Right atrium auricular region (tissue), 2 donors: ENCODE measurements around the gene RDX. TPM values are rescaled to one million over a fixed set of nuclear protein-coding genes. Genes with fewer than 3 reads are reported as not detected.
"Not testable (repeated sequence)": the region's sequence is repeated elsewhere in the genome, so short reads cannot be mapped to it uniquely, and the experiment has no call there.

ENCODE experiments used
- DNase-seq: peaks from one replicate; pipeline ENCODE4 v3.0.0-alpha.2; 2019; ENCODE audit warnings: low spot score
- H3K27ac ChIP-seq, 2 donors: fragments of 200-600 bp; sonication (generic); 1 replicate in 1 of 2; 2 replicates in 1 of 2; pipeline ENCODE4 v1.5.1; 2016 to 2019
- H3K27me3 ChIP-seq, 2 donors: fragments of 200-600 bp; sonication (generic); one replicate each; pipeline versions ENCODE4 v1.5.1 to v1.6.0; 2017 to 2019
- H3K36me3 ChIP-seq: fragments of 200-600 bp; sonication (generic); one replicate; pipeline ENCODE4 v1.5.1; 2016
- H3K4me1 ChIP-seq, 2 donors: fragments of 200-600 bp; sonication (generic); one replicate each; pipeline versions ENCODE4 v1.5.1 to v1.6.0; 2017 to 2019
- H3K4me3 ChIP-seq, 2 donors: fragments of 200-600 bp; sonication (generic); 1 replicate in 1 of 2; 2 replicates in 1 of 2; pipeline ENCODE4 v1.5.1; 2017 to 2019; ENCODE audit warnings: mild to moderate bottlenecking in 1 of 2, moderate library complexity in 1 of 2
- H3K9me3 ChIP-seq, 2 donors: fragments of 200-600 bp; sonication (generic); one replicate each; pipeline ENCODE4 v1.5.1; 2019
- CTCF ChIP-seq, 2 donors: fragments of 200-600 bp; sonication (generic); IDR thresholded peaks; one replicate each; pipeline ENCODE4 v1.5.1; 2019; ENCODE audit warnings: antibody characterized with exemption in 2 of 2
- total RNA-seq, 2 donors: library from RNA; depleted of rRNA; stranded (reverse); fragments of >200 nt; gene quantifications; one replicate each; pipeline ENCODE4 v1.1.0, GENCODE V29; 2016

Gene RDX
- total RNA-seq, 2 donors from 2014 or later = 58.8 to 78.5 TPM

- H3K4me3 ChIP-seq = no peak overlapping the region
- H3K4me1 ChIP-seq = no peaks in the 10 kb centered on the region
- H3K9me3 ChIP-seq = no peaks in the 10 kb centered on the region
- H3K27me3 ChIP-seq = no peaks in the 10 kb centered on the region
- no peak overlapping the region for H3K27ac ChIP-seq
- no peak for TF ChIP-seq CTCF (IDR thresholded peaks at IDR 0.05)
- DNase-seq = peak; percentile 38
- no peaks in the 10 kb centered on the region for H3K36me3 ChIP-seq
These were observed 97.0 kb downstream of the RDX start for GRCh38 chr11:110199184-110199981.

GRCh38 chr11:110198031-110198729 is 98.2 kb downstream of the RDX start:
- DNase-seq = peak; percentile 52
- H3K36me3 ChIP-seq = no peaks in the 10 kb centered on the region
- H3K4me3 ChIP-seq = no peak overlapping the region
- H3K27me3 ChIP-seq = no peaks in the 10 kb centered on the region
- H3K27ac ChIP-seq = no peak overlapping the region
- TF ChIP-seq CTCF (IDR thresholded peaks at IDR 0.05) = no peak
- H3K4me1 ChIP-seq = no peaks in the 10 kb centered on the region
- H3K9me3 ChIP-seq = no peaks in the 10 kb centered on the region

GRCh38 chr11:110196884-110197420 is 99.5 kb downstream of the RDX start:
- Histone ChIP-seq H3K36me3 (no peaks in the 10 kb centered on the region), H3K4me1 (no peaks in the 10 kb centered on the region), H3K4me3 (no peak overlapping the region), H3K9me3 (no peaks in the 10 kb centered on the region), H3K27me3 (no peaks in the 10 kb centered on the region), H3K27ac (no peak overlapping the region)
- peak; percentile 44 for DNase-seq
- no peak for TF ChIP-seq CTCF (IDR thresholded peaks at IDR 0.05)

- no peaks in the 10 kb centered on the region for H3K4me1 ChIP-seq
- H3K4me3 ChIP-seq = no peak overlapping the region
- DNase-seq = peak; percentile 49
- H3K27ac ChIP-seq = no peak overlapping the region
- no peak for TF ChIP-seq CTCF (IDR thresholded peaks at IDR 0.05)
- H3K9me3 ChIP-seq = no peaks in the 10 kb centered on the region
- H3K27me3 ChIP-seq = no peaks in the 10 kb centered on the region
- no peaks in the 10 kb centered on the region for H3K36me3 ChIP-seq
These were observed 100.1 kb downstream of the RDX start for GRCh38 chr11:110196241-110196754.

- H3K36me3 ChIP-seq, H3K27ac ChIP-seq, H3K27me3 ChIP-seq, H3K4me1 ChIP-seq, H3K4me3 ChIP-seq, H3K9me3 ChIP-seq: not testable (repeated sequence)
- DNase-seq = peak; percentile 50
These were observed 102.1 kb downstream of the RDX start for GRCh38 chr11:110194211-110194766.

GRCh38 chr11:110192604-110193282 is 103.7 kb downstream of the RDX start:
- H3K27me3 ChIP-seq, H3K36me3 ChIP-seq, DNase-seq, H3K4me1 ChIP-seq, H3K4me3 ChIP-seq, H3K9me3 ChIP-seq, H3K27ac ChIP-seq: not testable (repeated sequence)
